ENCODE data around the gene SZT2. TPM values are rescaled to one million over a fixed set of nuclear protein-coding genes. Genes with fewer than 3 reads are reported as not detected.

SZT2 gene
- total and polyA plus RNA-seq, 2 of the 13 experiments (the other 11 are each of a cell fraction or from before 2014, with no cell fraction given) = 8.0 to 8.8 TPM

GRCh38 chr1:43389326-43390313, at the start of gene SZT2, which contains the start of gene MED8 (continued):
- no peak for TF ChIP-seq NPAS2 (CRISPR knock-in tag; IDR thresholded peaks at IDR 0.05; ENCODE audit: borderline replicate concordance)
- peak; percentile 84; the same call in 1 of the 2 replicates for TF ChIP-seq ZBTB25 (CRISPR knock-in tag; IDR thresholded peaks at IDR 0.05)
- TF ChIP-seq ZSCAN30 (CRISPR knock-in tag; IDR thresholded peaks at IDR 0.05) = 0 out of 2 replicates have a peak, but pooled peaks have one; percentile 70
- no peak for TF ChIP-seq ZNF646 (CRISPR knock-in tag; IDR thresholded peaks at IDR 0.05)
- no peak; the same call in 1 of the 2 replicates for TF ChIP-seq E2F1 (CRISPR knock-in tag; IDR thresholded peaks at IDR 0.05)
- TF ChIP-seq ZSCAN20 (CRISPR knock-in tag; IDR thresholded peaks at IDR 0.05; ENCODE audit: borderline replicate concordance) = 0 out of 2 replicates have a peak, but pooled peaks have one; percentile 52
- TF ChIP-seq MLX (CRISPR knock-in tag; IDR thresholded peaks at IDR 0.05) = no peak
- TF ChIP-seq HOMEZ (CRISPR knock-in tag; IDR thresholded peaks at IDR 0.05; ENCODE audit: low read depth) = no peak
- TF ChIP-seq SMAD3 (CRISPR knock-in tag; IDR thresholded peaks at IDR 0.05) = 0 out of 2 replicates have a peak, but pooled peaks have one; percentile 61
- no peak for TF ChIP-seq ZNF10 (CRISPR knock-in tag; IDR thresholded peaks at IDR 0.05; ENCODE audit: borderline replicate concordance, low read depth)
- TF ChIP-seq MYNN (CRISPR knock-in tag; IDR thresholded peaks at IDR 0.05; ENCODE audit: low read depth) = 0 out of 2 replicates have a peak, but pooled peaks have one; percentile 46
- TF ChIP-seq SIX1 (CRISPR knock-in tag; IDR thresholded peaks at IDR 0.05; ENCODE audit: borderline replicate concordance) = no peak; the same call in 1 of the 2 replicates
- peak; percentile 93 for TF ChIP-seq ELF4 (CRISPR knock-in tag; IDR thresholded peaks at IDR 0.05; ENCODE audit: borderline replicate concordance)
- TF ChIP-seq ASH2L (IDR thresholded peaks at IDR 0.05; ENCODE audit: insufficient read length, low read depth, low read length) = peak; percentile 94
- 0 out of 2 replicates have a peak, but pooled peaks have one; percentile 49 for TF ChIP-seq NAIF1 (CRISPR knock-in tag; IDR thresholded peaks at IDR 0.05; ENCODE audit: borderline replicate concordance)
- no peak for TF ChIP-seq RFX3 (CRISPR knock-in tag; IDR thresholded peaks at IDR 0.05)
